Activated CD8-positive, alpha-beta T cell treated with anti-CD3 and anti-CD28 coated beads for 36 hours (primary cell): Measurements from ENCODE around the gene RIC8A. TPM values are rescaled to one million over a fixed set of nuclear protein-coding genes. Genes with fewer than 3 reads are reported as not detected.
A peak's percentile ranks its signal among the peaks of the same experiment; 100 is the strongest.

Experiments used
- ATAC-seq: fragments of 200-7000 bp; cut with Tn5 transposase; one replicate; pipeline ENCODE4 v1.10.0; 2021; ENCODE audit warnings: mild to moderate bottlenecking, moderate library complexity
- CTCF ChIA-PET: fragments of 350-600 bp; sonication (Branson Sonifier 250); formaldehyde crosslinking; loops from one replicate; lab custom pipeline; 2021; ENCODE audit warnings: antibody characterized with exemption; lab: Charles Lee
- POLR2A ChIA-PET: fragments of 350-600 bp; sonication (Branson Sonifier 250); formaldehyde crosslinking; loops from one replicate; lab custom pipeline; 2021; ENCODE audit warnings: antibody characterized with exemption; lab: Charles Lee
- DNase-seq: peaks from one replicate; pipeline ENCODE4 v3.0.0-alpha.2; 2020
- H3K27ac Mint-ChIP-seq: one replicate; pipeline ENCODE4 v1.8.0; 2021; ENCODE audit warnings: mild to moderate bottlenecking, mixed read lengths
- H3K27me3 Mint-ChIP-seq: one replicate; pipeline ENCODE4 v1.8.0; 2021; ENCODE audit warnings: mixed read lengths
- H3K36me3 Mint-ChIP-seq: one replicate; pipeline ENCODE4 v1.8.0; 2021; ENCODE audit warnings: low read depth, mixed read lengths
- H3K4me1 Mint-ChIP-seq: one replicate; pipeline ENCODE4 v1.8.0; 2021; ENCODE audit warnings: low read depth, mixed read lengths
- H3K4me3 Mint-ChIP-seq: one replicate; pipeline ENCODE4 v1.8.0; 2021; ENCODE audit warnings: mild to moderate bottlenecking, moderate library complexity, mixed read lengths
- H3K9me3 Mint-ChIP-seq: one replicate; pipeline ENCODE4 v1.8.0; 2021; ENCODE audit warnings: mixed read lengths
- CTCF ChIP-seq: fragments of 200-600 bp; IDR thresholded peaks from one replicate; pipeline ENCODE4 v1.8.0; 2022; ENCODE audit warnings: antibody characterized with exemption, mild to moderate bottlenecking
- intact Hi-C: fragments of 100-400 bp; cut with micrococcal nuclease; formaldehyde crosslinking; loops from one replicate; pipeline ENCODE4 v1.10.0; 2022
- total RNA-seq, 2 experiments: library from RNA; stranded (reverse); gene quantifications; one replicate each; pipeline ENCODE4 v1.2.3, GENCODE V29; 2021

The RIC8A gene
- total RNA-seq, 2 experiments from 2014 or later = 96.5 to 108 TPM

DNA sequence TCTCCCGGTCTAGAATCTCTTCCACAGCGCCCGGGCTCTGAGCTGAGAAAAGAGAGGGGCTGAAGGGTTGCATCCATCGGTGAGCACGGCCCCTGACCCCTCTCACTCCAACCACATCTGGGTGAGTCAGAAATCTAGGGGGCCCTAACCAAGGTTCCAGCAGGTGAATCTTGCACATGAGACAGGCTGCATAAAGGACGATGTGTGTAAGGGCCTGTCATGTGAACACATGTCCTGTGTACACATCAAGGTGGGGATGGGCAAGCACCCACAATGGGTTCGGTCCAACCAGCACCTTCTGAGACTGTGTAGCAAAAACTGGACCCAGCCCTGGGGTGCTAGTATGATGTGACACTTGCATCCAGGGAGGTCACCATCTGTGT is 1.5 kb upstream of the RIC8A start:
- POLR2A ChIA-PET = interaction anchor here (1.6 to 5.9 kb wide), 4 partner anchors 9 to 81 kb away, joined by 7 to 43 read pairs (median 12); partner anchors contain the start of genes PSMD13 and SIRT3
- intact Hi-C loops = no loop called here
- no peak for ATAC-seq
- no peaks in the 10 kb centered on the region for H3K9me3 Mint-ChIP-seq
- no peaks in the 10 kb centered on the region for H3K27me3 Mint-ChIP-seq
- peaks cover 62% of the 10 kb centered on the region for H3K4me1 Mint-ChIP-seq
- peak overlapping the region; percentile 96 for H3K4me3 Mint-ChIP-seq
- peak overlapping the region; percentile 99 for H3K27ac Mint-ChIP-seq
- CTCF ChIA-PET = interaction anchor here (1.6 to 3.3 kb wide), 3 partner anchors 45 to 243 kb away, joined by 5 to 16 read pairs (median 5); partner anchors contain the start of gene PTDSS2
- DNase-seq = no peak
- H3K36me3 Mint-ChIP-seq = peaks cover 53% of the 10 kb centered on the region
- no peak for TF ChIP-seq CTCF

DNA sequence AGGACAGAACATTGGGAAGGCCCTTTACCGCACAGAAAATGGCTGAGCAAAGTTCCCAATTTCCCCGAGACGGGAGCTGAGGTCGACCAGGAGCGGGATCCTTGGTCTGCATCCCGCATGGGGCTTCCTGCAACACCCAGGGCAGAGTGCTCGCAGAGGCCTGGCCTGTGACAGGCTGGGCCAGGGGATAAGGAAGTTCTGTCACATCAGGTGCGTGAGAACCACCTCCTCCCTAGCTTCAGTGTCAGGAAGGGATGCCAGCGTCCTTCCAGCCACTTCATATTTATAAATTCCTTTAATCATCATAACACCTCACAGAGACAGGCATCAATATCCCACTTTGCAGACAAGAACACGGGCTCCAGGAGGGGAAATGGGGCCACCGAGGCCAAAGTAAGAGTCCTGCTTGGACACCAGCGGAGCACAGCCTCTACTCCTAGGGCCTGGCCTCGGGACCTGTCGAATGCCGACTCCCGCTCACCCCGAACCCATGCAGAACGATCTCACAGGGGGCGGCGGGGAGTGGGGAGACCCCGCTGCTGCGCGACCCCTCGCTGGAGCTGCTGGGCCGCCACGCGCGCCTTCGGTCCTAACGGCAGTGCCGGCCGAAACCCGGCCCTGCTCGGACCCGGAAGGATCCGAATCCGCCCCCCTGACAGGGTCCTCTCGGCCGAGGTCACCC is 841 bp upstream of the RIC8A start:
- Mint-ChIP-seq H3K27me3 (no peaks in the 10 kb centered on the region), H3K4me1 (peaks cover 61% of the 10 kb centered on the region)
- POLR2A ChIA-PET = interaction anchor here (0.7 to 5.9 kb wide), 11 partner anchors 10 to 489 kb away, joined by 3 to 43 read pairs (median 4); partner anchors contain the start of genes DEAF1, PSMD13, SIRT3 and TMEM80

DNA sequence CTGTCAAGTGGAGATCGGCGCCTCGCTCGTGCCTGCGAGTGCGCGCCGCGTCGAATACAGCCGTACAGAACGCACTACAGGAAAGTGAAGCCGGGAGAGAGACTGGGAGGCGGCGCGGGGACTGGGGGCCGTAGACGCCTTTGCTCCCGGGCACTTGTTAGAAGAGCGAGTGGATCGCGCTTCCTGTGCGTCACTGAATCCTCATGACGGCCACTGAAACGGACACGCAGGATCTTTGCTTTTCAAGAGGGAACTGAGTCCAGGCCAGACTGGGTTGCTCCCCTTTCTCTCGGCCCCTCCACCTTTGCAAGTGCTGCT is 314 bp downstream of the RIC8A start:
- Mint-ChIP-seq H3K27ac (peak overlapping the region; percentile 99), H3K4me3 (peak overlapping the region; percentile 96), H3K36me3 (peaks cover 57% of the 10 kb centered on the region), H3K9me3 (no peaks in the 10 kb centered on the region), H3K4me1 (peaks cover 51% of the 10 kb centered on the region), H3K27me3 (no peaks in the 10 kb centered on the region)
- ATAC-seq (peak; percentile 13), DNase-seq (no peak)
- ChIA-PET POLR2A (interaction anchor here (0.7 to 5.9 kb wide), 13 partner anchors 10 to 488 kb away, joined by 3 to 43 read pairs (median 4); partner anchors contain the start of genes DEAF1, PGGHG, PSMD13 and SIRT3), CTCF (interaction anchor here (1.0 to 3.3 kb wide), 7 partner anchors 28 to 205 kb away, joined by 3 to 16 read pairs (median 5); partner anchors contain the start of genes PSMD13 and SIRT3)
- no peak for TF ChIP-seq CTCF
- intact Hi-C loops = loop anchor here (1.0 kb wide), 1 partner anchor 28 kb away; the partner anchor contains the start of genes PSMD13 and SIRT3

More for the DNA sequence above, 841 bp upstream of the RIC8A start:
- Mint-ChIP-seq H3K9me3 (no peaks in the 10 kb centered on the region), H3K27ac (peak overlapping the region; percentile 99), H3K4me3 (peak overlapping the region; percentile 96), H3K36me3 (peaks cover 55% of the 10 kb centered on the region)
- ATAC-seq = no peak
- no peak for TF ChIP-seq CTCF
- CTCF ChIA-PET = interaction anchor here (1.0 to 3.3 kb wide), 7 partner anchors 31 to 243 kb away, joined by 3 to 16 read pairs (median 5); partner anchors contain the start of genes PSMD13 and PTDSS2
- intact Hi-C loops = loop anchor here (1.0 kb wide), 1 partner anchor 30 kb away; the partner anchor contains the start of genes PSMD13 and SIRT3
- DNase-seq = peak; percentile 23

GRCh38 chr11:208181-208916 is 841 bp downstream of the RIC8A start:
- Mint-ChIP-seq H3K4me3 (peak overlapping the region; percentile 96), H3K27me3 (no peaks in the 10 kb centered on the region), H3K4me1 (peaks cover 45% of the 10 kb centered on the region), H3K36me3 (peaks cover 58% of the 10 kb centered on the region), H3K9me3 (no peaks in the 10 kb centered on the region), H3K27ac (peak overlapping the region; percentile 99)
- intact Hi-C loops = no loop called here
- CTCF ChIA-PET = interaction anchor here (1.5 to 2.6 kb wide), 3 partner anchors 27 to 42 kb away, joined by 7 to 8 read pairs (median 8); partner anchors contain the start of genes PSMD13 and SIRT3
- no peak for TF ChIP-seq CTCF
- peak; percentile 88 for DNase-seq
- POLR2A ChIA-PET = interaction anchor here (0.6 to 5.9 kb wide), 11 partner anchors 9 to 310 kb away, joined by 3 to 43 read pairs (median 4); partner anchors contain the start of genes PGGHG, PSMD13 and SIRT3
- peak; percentile 64 for ATAC-seq
